A549 treated with AZD9567 at 1 μM for 4 hours (cell line): ENCODE data around the gene CDKN2AIP. TPM values are rescaled to one million over a fixed set of nuclear protein-coding genes. Genes with fewer than 3 reads are reported as not detected.

Source experiments
- total RNA-seq: library from RNA; stranded (reverse); fragments of 200-300 nt; extraction: Qiagen RNA extraction; gene quantifications from 5 replicates; pipeline ENCODE4 v1.2.3, GENCODE V29; 2022; ENCODE audit not compliant: insufficient read depth

Gene CDKN2AIP
- 9.7 to 19.8 TPM (median 11.9 TPM) in 5 replicates for total RNA-seq

DNA sequence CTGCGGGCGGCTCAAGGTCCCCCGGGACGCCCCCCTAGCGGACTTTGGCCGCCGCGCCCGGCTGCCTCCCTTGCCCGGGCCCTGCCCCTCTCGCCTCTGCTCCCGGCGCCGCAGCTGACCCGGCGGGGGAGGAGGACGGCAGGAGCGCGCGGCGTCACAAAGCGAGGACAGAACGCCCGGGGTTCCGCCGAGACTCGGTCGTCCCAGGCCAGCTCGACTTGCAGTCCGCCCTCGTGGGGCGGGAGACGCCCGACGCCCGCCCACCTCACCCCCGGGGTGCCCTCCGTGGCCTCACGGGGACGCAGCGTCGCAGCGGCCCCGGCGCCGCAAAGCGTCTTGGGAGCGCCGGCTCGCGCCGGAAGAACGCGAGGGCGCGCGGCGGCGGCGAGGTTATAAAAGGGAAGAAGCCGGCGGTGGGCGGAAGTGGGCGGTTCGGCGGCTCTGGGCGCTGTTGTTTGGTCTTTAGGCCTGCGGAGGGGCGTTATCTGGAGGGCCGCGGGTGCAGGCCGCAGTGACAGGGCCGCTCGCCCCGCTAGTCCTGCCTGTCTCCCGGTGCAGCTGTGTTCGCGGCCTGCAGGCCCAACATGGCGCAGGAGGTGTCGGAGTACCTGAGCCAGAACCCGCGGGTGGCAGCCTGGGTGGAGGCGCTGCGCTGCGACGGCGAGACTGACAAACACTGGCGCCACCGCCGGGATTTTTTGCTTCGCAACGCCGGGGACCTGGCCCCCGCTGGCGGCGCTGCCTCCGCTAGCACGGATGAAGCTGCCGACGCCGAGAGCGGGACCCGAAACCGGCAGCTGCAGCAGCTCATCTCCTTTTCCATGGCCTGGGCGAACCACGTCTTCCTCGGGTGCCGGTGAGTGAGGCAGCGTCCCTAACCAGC is at the start of gene CDKN2AIP:
CDKN2AIP (plus strand) TSS at position 423 of the 883 bp plus-strand sequence; CDS start at position 585, 162 bp downstream.

Other genes with a start within 250 kb of the CDKN2AIP start
- gene CLDN22, start 124.4 kb upstream of the CDKN2AIP start, total RNA-seq = not detected in 5 replicates
- gene CLDN24, start 122.2 kb upstream of the CDKN2AIP start, total RNA-seq = not detected in 5 replicates
- 10.1 to 11.8 TPM (median 11.2 TPM) in 5 replicates for gene ING2, start 60.4 kb downstream of the CDKN2AIP start, total RNA-seq
- gene RWDD4, start 214.5 kb downstream of the CDKN2AIP start, total RNA-seq = 15.0 to 21.4 TPM (median 17.3 TPM) in 5 replicates
- 8.8 to 27.9 TPM (median 10.7 TPM) in 5 replicates for gene TRAPPC11, start 214.7 kb downstream of the CDKN2AIP start, total RNA-seq